ENCODE data around the gene ELMO1. TPM values are rescaled to one million over a fixed set of nuclear protein-coding genes. Genes with fewer than 3 reads are reported as not detected.

ELMO1 gene
- total RNA-seq, 4 donors from 2014 or later: 31.1 to 42.9 (median 38.7) TPM

DNA sequence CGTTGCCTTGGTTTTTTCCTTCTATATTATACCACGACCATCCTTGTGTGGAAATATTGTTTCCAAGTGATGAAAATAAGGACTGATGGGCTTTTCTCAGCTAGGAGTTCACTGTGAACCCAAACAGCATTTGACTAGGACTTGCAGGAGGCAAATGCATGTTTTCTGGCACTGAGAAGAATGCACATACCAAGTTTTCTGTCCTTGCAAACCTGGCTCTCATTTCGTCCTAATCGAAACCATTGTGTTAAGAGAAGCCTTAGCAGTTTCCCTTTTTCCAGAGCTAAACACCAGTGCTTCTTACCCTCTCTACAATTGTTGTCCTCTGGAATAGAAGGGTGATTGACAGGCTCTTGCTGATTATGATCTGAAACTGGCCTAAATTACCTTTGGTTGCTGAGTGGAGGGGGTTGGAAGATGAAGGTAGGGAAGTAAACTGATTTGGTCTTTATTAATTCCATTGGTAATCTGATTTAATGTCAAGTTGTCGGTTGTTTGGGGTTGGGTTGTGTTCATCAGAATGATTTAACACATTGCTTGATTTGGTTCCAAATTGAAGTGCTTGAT, 33.1 kb upstream of the ELMO1 start:
- H3K27ac ChIP-seq (replicated peaks in 1 of 4): no peak overlapping the region
- 81% methylated on average over 5 of the region's 5 CpGs for WGBS
- no peaks in the 10 kb centered on the region for H3K27me3 ChIP-seq
- TF ChIP-seq POLR2A (IDR thresholded peaks at IDR 0.05; ENCODE audit: low read depth) (no peak), POLR2AphosphoS5 (IDR thresholded peaks at IDR 0.05) (no peak), EP300 (IDR thresholded peaks at IDR 0.05) (no peak)
- TF ChIP-seq, protein P1, sequence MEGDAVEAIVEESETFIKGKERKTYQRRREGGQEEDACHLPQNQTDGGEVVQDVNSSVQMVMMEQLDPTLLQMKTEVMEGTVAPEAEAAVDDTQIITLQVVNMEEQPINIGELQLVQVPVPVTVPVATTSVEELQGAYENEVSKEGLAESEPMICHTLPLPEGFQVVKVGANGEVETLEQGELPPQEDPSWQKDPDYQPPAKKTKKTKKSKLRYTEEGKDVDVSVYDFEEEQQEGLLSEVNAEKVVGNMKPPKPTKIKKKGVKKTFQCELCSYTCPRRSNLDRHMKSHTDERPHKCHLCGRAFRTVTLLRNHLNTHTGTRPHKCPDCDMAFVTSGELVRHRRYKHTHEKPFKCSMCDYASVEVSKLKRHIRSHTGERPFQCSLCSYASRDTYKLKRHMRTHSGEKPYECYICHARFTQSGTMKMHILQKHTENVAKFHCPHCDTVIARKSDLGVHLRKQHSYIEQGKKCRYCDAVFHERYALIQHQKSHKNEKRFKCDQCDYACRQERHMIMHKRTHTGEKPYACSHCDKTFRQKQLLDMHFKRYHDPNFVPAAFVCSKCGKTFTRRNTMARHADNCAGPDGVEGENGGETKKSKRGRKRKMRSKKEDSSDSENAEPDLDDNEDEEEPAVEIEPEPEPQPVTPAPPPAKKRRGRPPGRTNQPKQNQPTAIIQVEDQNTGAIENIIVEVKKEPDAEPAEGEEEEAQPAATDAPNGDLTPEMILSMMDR (IDR thresholded peaks at IDR 0.05): no peak
- H3K4me3 ChIP-seq: no peak overlapping the region
- H3K4me1 ChIP-seq: peaks cover 0 to 10% (median 3%) of the 10 kb centered on the region in 4 donors
- no peaks in the 10 kb centered on the region for H3K36me3 ChIP-seq
- DNase-seq (ENCODE audit: extremely low spot score): no peak
- H3K9me3 ChIP-seq: no peaks in the 10 kb centered on the region
- intact Hi-C loops (cut with DNase I): no loop called here

DNA sequence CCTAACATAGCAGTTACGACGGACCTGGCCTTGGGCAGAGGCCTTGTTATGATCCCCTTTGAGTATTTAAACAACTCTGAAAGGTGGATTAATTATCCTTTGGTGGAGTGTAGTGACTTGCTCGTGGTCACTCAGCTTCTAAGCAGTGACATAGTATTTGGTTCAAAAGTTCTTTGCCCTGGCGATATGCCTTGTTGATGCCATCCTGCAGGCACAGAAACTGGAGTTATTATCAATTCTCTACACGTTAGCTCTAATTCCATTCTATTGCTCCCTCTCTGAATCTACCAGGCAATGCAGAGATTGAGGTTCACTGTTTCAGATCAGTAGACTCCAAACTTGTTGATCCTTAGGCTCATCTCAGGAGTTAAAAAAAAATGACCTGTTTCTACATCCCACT, 32.5 kb upstream of the ELMO1 start:
- Histone ChIP-seq H3K36me3 (no peaks in the 10 kb centered on the region), H3K4me3 (no peak overlapping the region), H3K27ac (replicated peaks in 1 of 4) (peak overlapping the region in 2 of 4 donors; percentile 34 to 52), H3K27me3 (no peaks in the 10 kb centered on the region), H3K9me3 (no peaks in the 10 kb centered on the region), H3K4me1 (peaks cover 0 to 10% (median 3%) of the 10 kb centered on the region in 4 donors)
- no peak for DNase-seq (ENCODE audit: extremely low spot score)
- WGBS: 73% methylated on average over 5 of the region's 5 CpGs
- intact Hi-C loops (cut with DNase I): no loop called here
- TF ChIP-seq POLR2A (IDR thresholded peaks at IDR 0.05; ENCODE audit: low read depth) (no peak), EP300 (IDR thresholded peaks at IDR 0.05) (no peak), POLR2AphosphoS5 (IDR thresholded peaks at IDR 0.05) (no peak)
- TF ChIP-seq, protein P1 (IDR thresholded peaks at IDR 0.05): no peak

DNA sequence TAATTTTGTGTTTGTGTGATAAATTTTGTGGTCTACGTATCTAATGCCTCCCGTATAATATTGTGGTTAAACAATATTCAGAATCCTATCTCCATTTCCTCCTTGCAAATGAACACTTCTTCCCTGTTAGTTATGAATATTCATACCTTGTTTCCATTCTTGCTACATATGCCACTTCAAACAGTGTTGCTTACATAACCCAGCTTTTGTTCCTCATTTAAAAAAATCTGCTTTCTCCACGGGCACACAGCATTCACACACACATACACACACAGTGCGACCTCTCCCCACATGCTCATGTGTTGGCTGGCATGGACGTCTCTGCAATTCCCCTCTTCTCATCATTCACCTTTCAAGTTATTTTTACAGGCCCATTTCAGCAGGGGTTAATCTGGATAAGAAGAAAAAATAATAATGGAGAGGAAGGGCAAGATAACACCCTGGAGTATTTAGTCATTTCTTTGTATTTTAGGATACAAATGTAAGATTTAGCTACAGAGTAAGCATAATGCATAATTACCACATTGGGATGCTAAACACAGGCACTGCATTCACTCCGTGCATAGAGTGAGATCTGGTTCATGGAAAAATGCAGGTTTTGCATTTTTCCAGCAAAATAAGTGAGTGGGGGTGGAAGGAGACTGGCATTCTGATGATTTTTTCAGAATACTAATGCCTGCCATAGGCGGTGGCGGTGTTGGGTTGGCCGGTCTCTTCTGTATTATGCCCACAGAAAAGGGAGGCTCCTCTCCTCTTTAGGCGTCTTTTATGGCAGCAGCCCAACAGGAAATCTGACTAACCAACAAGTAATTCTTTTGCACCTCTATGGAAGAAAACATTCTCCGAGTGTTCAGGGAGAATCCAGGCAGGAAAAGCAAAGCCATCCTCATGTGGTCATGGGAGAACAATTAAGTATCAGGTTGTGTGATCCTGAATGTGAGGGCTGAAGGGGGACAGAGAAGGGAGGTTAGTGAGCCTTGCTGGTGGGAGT, 31.7 kb upstream of the ELMO1 start:
- DNase-seq (ENCODE audit: extremely low spot score): no peak
- Histone ChIP-seq H3K27ac (replicated peaks in 1 of 4) (peak overlapping the region in 2 of 4 donors; percentile 34 to 52), H3K9me3 (no peaks in the 10 kb centered on the region), H3K27me3 (no peaks in the 10 kb centered on the region), H3K4me3 (no peak overlapping the region), H3K36me3 (no peaks in the 10 kb centered on the region), H3K4me1 (peaks cover 0 to 10% (median 3%) of the 10 kb centered on the region in 4 donors)
- intact Hi-C loops (cut with DNase I): no loop called here
- WGBS: 57% methylated on average over 11 of the region's 11 CpGs
- TF ChIP-seq EP300 (IDR thresholded peaks at IDR 0.05) (no peak), POLR2A (IDR thresholded peaks at IDR 0.05; ENCODE audit: low read depth) (no peak), POLR2AphosphoS5 (IDR thresholded peaks at IDR 0.05) (no peak)
- TF ChIP-seq, protein P1 (IDR thresholded peaks at IDR 0.05): no peak

DNA sequence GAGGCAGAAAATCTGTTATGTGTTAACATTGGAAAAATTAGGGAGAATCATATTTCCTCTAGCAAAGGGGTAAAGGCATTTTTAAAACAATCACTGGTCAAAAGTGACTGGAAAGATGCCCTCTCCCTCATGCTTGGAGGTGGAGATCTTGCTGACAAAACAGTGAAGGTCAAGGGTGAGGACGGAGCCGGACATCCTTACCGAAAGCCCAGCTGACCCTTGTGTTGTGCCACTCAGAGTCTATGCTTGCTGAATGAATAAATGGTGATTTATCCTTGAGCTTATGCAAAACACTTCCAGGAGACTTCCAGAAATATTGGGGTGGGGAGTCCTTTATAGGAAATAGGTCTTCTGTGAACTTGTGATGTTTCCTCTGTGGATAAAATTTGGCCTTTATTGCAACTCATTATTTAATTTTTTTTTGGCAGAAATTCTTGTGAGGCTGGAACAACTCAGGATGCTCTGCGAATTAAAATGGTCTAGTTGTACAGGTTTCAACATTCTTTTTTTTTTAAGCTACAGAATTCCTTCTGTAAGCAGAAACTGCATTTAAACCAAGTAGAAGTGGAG, 28.3 kb upstream of the ELMO1 start:
- no peaks in the 10 kb centered on the region for H3K27me3 ChIP-seq
- H3K36me3 ChIP-seq: no peaks in the 10 kb centered on the region
- H3K27ac ChIP-seq (replicated peaks in 1 of 4): no peak overlapping the region
- H3K4me1 ChIP-seq: peaks cover 0 to 10% (median 3%) of the 10 kb centered on the region in 4 donors
- H3K4me3 ChIP-seq: no peak overlapping the region
- DNase-seq (ENCODE audit: extremely low spot score): no peak
- no peaks in the 10 kb centered on the region for H3K9me3 ChIP-seq
- intact Hi-C loops (cut with DNase I): no loop called here
- WGBS: 49% methylated on average over 4 of the region's 4 CpGs
- TF ChIP-seq POLR2AphosphoS5 (IDR thresholded peaks at IDR 0.05) (no peak), EP300 (IDR thresholded peaks at IDR 0.05) (no peak), POLR2A (IDR thresholded peaks at IDR 0.05; ENCODE audit: low read depth) (no peak)
- TF ChIP-seq, protein P1 (IDR thresholded peaks at IDR 0.05): no peak
